Adrenal gland (tissue), 12 donors: Measurements from ENCODE around the gene AWAT2. TPM values are rescaled to one million over a fixed set of nuclear protein-coding genes. Genes with fewer than 3 reads are reported as not detected.

Source experiments
- DNase-seq, 7 donors: peaks; one replicate each; pipeline ENCODE4 v3.0.0-alpha.2; 2019 to 2020
- H3K27ac ChIP-seq, 5 donors: fragments of 200-600 bp; sonication (generic) in 4 of 5; 1 replicate in 3 of 5; 2 replicates in 2 of 5; pipeline versions ENCODE4 v1.5.1 to v1.8.0; 2016 to 2020; ENCODE audit warnings: mild to moderate bottlenecking in 1 of 5
- H3K27me3 ChIP-seq: fragments of 200-600 bp; 2 replicates; pipeline ENCODE4 v1.8.0; 2021
- H3K36me3 ChIP-seq, 2 donors: fragments of 200-600 bp; replicated peaks in 1 of 2; 1 replicate in 1 of 2; 2 replicates in 1 of 2; pipeline versions ENCODE4 v1.5.1 to v1.8.0; 2018 to 2022
- H3K4me1 ChIP-seq, 2 donors: fragments of 200-600 bp; replicated peaks in 1 of 2; 1 replicate in 1 of 2; 2 replicates in 1 of 2; pipeline versions ENCODE4 v1.5.1 to v1.8.0; 2018 to 2021
- H3K4me3 ChIP-seq, 4 donors: fragments of 200-600 bp; sonication (generic) in 3 of 4; one replicate each; pipeline ENCODE4 v1.5.1; 2016 to 2018
- H3K9me3 ChIP-seq, 3 donors: fragments of 200-600 bp; sonication (generic) in 1 of 3; replicated peaks in 1 of 3; 1 replicate in 2 of 3; 2 replicates in 1 of 3; pipeline versions ENCODE4 v1.5.1 to v1.8.0; 2016 to 2021
- CTCF ChIP-seq, 6 experiments: fragments of 450-650 bp in 4 of 6; fragments of 200-600 bp in 2 of 6; sonication (generic) in 1 of 6; IDR thresholded peaks; 1 replicate in 5 of 6; 2 replicates in 1 of 6; pipeline versions ENCODE4 v1.5.1 to v1.8.0; 2016 to 2021; ENCODE audit warnings: antibody characterized with exemption in 6 of 6, mild to moderate bottlenecking in 2 of 6, moderate library complexity in 1 of 6
- POLR2A ChIP-seq, 2 donors: fragments of 450-650 bp; IDR thresholded peaks; one replicate each; pipeline ENCODE4 v1.6.1; 2017; ENCODE audit warnings: antibody characterized with exemption in 2 of 2, mild to moderate bottlenecking in 2 of 2, moderate library complexity in 1 of 2
- WGBS, 4 donors: extraction: QIAGEN DNeasy Blood & Tissue Kit in 2 of 4; methylation state at CpG; one replicate each; pipeline versions ENCODE4 v1.1.5 to v1.1.7; 2013 to 2017; 5-methylcytosine and 5-hydroxymethylcytosine counted together
- intact Hi-C, 2 donors: fragments of 100-400 bp; cut with DNase I; formaldehyde crosslinking; loops; one replicate each; pipeline versions ENCODE4 v1.14.1 to v1.15.0; 2022 to 2023
- polyA plus RNA-seq, 3 donors: library from polyadenylated mRNA; stranded (reverse); fragments of 200-250 nt in 2 of 3; fragments of 350-450 nt in 1 of 3; fragmentation: Illumina TruSeq in 1 of 3; extraction: RNeasy Lipid Tissue Mini Kit (QIAGEN cat#74804) in 1 of 3; gene quantifications; one replicate each; pipeline ENCODE4 v1.2.3, GENCODE V29; 2013 to 2014
- total RNA-seq, 9 donors: library from RNA; depleted of rRNA in 4 of 9; stranded (reverse); fragments of >200 nt in 4 of 9; fragments of 120-200 nt in 1 of 9; fragmentation: NEBNext Ultra II Directional in 1 of 9; extraction: Animal tissue kit (Norgen Biotek cat#: 25700) in 1 of 9; gene quantifications; one replicate each; pipeline versions ENCODE4 v1.1.0 to v1.2.4, GENCODE V29; 2013 to 2023
- donor health status: healthy with polysubstance abuse.
- donor health status: Bipolar disorder and iron deficiency.
- donor health status: DM: yes; HTN: yes; CAD: no.
- donor health status: DM: no; HTN: no; CAD: no.
- donor health status: DM: no; HTN: no; CAD: no.
- donor health status: DM: yes; HTN: yes; CAD: no.

The AWAT2 gene
- total and polyA plus RNA-seq, 12 donors = not detected

- H3K27me3 ChIP-seq = peaks cover 10% of the 10 kb centered on the region
- DNase-seq = no peak
- no peaks in the 10 kb centered on the region for H3K4me1 ChIP-seq
- 58 to 65% (median 62%) methylated on average over 4 of the region's 4 CpGs for WGBS, 4 donors
- intact Hi-C loops = no loop called here
- TF ChIP-seq CTCF (IDR thresholded peaks at IDR 0.05) = no peak
- TF ChIP-seq POLR2A (IDR thresholded peaks at IDR 0.05) = no peak
- no peak overlapping the region for H3K4me3 ChIP-seq
- no peaks in the 10 kb centered on the region for H3K9me3 ChIP-seq
- H3K36me3 ChIP-seq = no peaks in the 10 kb centered on the region
- no peak overlapping the region for H3K27ac ChIP-seq
Observed at GRCh38 chrX:70026851-70027200, 22.9 kb downstream of the AWAT2 start.

- Histone ChIP-seq H3K4me1 (no peaks in the 10 kb centered on the region), H3K27me3 (peaks cover 5% of the 10 kb centered on the region), H3K4me3 (no peak overlapping the region), H3K27ac (no peak overlapping the region), H3K9me3 (no peaks in the 10 kb centered on the region), H3K36me3 (no peaks in the 10 kb centered on the region)
- DNase-seq = no peak
- intact Hi-C loops = no loop called here
- no peak for TF ChIP-seq POLR2A (IDR thresholded peaks at IDR 0.05)
- no peak for TF ChIP-seq CTCF (IDR thresholded peaks at IDR 0.05)
- WGBS, 4 donors = 28 to 67% (median 47%) methylated on average over 1 of the region's 1 CpG
Observed at GRCh38 chrX:70026112-70026850, 23.5 kb downstream of the AWAT2 start.

GRCh38 chrX:70025464-70025863, 24.3 kb downstream of the AWAT2 start:
- H3K36me3 ChIP-seq = no peaks in the 10 kb centered on the region
- 14 to 38% (median 18%) methylated on average over 1 of the region's 1 CpG; no CpG with 5 or more reads in 1 of the 4 donors for WGBS, 4 donors
- H3K4me3 ChIP-seq = no peak overlapping the region
- no peak for DNase-seq
- H3K27ac ChIP-seq = no peak overlapping the region
- intact Hi-C loops = no loop called here
- TF ChIP-seq CTCF (IDR thresholded peaks at IDR 0.05) (no peak), POLR2A (IDR thresholded peaks at IDR 0.05) (no peak)
- no peaks in the 10 kb centered on the region for H3K27me3 ChIP-seq
- no peaks in the 10 kb centered on the region for H3K4me1 ChIP-seq
- no peaks in the 10 kb centered on the region for H3K9me3 ChIP-seq

- H3K27ac ChIP-seq = no peak overlapping the region
- TF ChIP-seq CTCF (IDR thresholded peaks at IDR 0.05) (no peak), POLR2A (IDR thresholded peaks at IDR 0.05) (no peak)
- WGBS, 4 donors = 90 to 97% (median 91%) methylated on average over 4 of the region's 4 CpGs; no CpG with 5 or more reads in 1 of the 4 donors
- H3K27me3 ChIP-seq = no peaks in the 10 kb centered on the region
- DNase-seq = no peak
- no peaks in the 10 kb centered on the region for H3K36me3 ChIP-seq
- H3K4me1 ChIP-seq = no peaks in the 10 kb centered on the region
- intact Hi-C loops = no loop called here
- no peaks in the 10 kb centered on the region for H3K9me3 ChIP-seq
- H3K4me3 ChIP-seq = no peak overlapping the region
Observed at GRCh38 chrX:70022616-70023015, 27.1 kb downstream of the AWAT2 start.
